Activated T-cell treated with anti-CD3 and anti-CD28 coated beads, Interleukin-2, amount 50 U/mL, for 48 hours (primary cell): ENCODE data around the gene ZFP3.
"Not testable (repeated sequence)": the region's sequence is repeated elsewhere in the genome, so short reads cannot be mapped to it uniquely, and the experiment has no call there.

Source experiments
- DNase-seq, 2 experiments: peaks; one replicate each; pipeline ENCODE4 v3.0.0-alpha.2; 2020

The ZFP3 gene

DNA sequence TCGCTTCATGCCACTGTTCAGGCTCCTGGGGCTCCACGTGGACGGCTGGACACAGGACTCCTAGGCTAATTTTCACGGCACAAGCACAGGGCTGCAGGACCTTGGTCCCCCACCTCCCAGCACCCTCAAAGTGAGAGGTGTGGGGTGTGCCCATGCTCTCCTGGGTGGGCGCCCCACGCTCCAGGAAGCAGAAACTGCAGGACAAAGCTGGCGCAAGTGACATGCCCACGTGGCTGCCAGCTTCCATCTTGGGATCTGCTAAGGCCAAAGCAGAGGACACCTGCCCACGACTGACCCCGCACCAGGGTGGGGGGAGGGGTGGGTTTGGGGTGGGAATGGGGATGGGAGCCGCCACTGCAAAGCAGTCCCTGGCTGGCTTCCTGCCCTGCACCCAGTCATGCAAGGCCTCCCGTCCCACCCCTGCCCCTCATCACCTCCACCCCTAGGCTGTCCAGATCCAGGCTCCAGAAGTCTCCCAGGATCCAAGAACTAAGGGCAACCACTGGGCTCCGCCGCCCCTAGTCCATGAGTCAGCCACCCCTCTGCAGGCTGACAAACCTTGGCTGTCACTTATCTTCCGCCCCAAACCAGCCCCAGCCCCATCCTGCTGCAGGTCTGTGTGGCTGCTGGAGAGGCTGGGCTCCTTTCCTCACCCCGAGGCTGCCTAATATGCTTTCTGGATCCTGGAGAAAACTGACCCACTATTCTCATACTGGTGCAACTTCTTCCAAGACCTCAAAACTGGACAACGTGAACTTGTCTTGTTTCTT lies 48.6 kb downstream of the ZFP3 start:
- peak in 1 of 2 experiments; percentile 7 for DNase-seq

DNA sequence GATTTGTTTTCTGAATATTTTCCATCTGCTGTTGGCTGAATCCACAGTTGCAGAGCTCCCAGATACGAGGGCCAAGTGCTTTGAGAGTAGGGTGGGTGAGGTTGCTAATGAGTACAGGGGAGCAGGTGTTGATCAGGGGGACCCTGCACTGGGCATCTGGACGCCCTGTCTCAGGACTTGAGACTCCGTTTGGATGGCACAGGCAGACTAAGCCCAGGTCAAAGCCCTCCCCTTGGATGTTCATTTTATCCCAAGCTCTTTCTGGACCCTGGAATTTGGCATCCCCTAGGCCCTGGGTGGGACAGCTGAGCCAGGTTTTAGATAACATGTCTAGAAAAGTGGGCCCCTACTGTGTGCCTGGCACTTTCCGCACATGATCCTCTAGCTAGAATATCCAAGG lies 49.6 kb downstream of the ZFP3 start:
- peak in 1 of 2 experiments; percentile 2 for DNase-seq

DNA sequence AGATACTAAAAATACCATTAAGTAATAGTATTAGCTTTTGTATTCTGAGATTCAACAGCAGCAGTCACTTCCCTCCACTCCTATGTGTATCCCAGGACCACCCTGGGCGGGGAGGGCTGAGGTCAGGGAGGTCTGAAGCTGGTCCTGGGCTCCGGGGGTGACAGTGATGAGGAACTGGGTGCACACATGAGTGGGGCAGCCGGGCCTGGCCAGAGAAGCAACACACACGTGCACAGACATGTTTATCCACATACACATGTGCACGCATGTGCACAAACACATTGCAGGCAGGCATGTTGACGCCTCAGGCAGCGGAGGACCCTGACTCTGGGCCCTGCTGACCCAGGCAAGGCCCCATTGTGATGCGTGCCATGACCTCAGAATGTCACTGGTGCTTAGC lies 50.1 kb downstream of the ZFP3 start:
- DNase-seq, result peak in 1 of 2 experiments; percentile 4

DNA sequence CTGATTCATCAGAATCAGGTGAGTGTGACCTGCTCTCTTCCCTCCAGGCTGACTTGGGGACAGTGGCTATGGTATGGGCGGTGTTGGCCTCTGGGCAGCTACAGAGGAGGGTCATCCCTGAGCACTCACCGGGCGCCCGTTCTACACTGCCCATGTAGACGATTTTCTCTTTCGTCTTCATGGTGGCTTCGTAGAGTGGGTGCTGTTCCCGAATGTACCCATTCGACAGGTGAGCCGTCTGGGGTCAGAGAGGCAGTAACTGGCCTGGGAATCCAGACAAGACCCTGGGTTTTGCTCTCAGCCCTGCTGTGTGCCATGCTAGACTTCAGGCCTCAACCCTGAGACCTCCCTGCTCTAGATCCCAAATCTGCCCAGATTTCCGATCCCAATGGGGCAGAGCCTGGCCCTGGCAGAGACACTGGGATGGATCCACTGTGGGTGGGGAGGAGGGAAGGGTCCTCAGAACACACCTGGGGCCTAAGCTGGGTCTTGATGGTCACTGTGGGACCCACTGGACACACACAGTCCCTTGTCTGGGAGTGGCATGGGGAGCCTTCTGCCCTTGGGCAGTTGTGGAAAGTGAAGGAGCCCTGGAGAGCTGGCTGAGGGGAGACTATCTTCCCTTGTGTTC lies 50.8 kb downstream of the ZFP3 start:
- DNase-seq, result peak in 1 of 2 experiments; percentile 2

DNA sequence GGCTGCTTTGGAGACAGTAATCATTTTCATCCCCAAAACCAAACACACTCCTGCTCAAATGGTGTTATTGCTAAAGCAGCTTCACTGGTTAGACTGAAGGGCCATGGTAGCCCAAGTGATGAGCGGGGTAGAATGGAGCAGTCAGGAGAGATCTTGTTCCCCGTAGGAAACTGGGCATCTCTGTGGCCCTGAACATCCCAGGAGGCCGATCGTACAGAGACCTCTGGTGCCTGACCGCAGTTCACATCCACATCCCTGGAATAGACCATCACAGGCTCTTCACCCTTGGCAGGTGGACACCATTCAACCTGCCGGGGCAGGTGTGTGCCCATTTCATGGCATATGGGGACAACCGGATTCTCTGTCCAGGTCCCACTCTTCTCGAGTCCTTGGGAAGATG lies 51.5 kb downstream of the ZFP3 start:
- DNase-seq, result peak in 1 of 2 experiments; percentile 9

DNA sequence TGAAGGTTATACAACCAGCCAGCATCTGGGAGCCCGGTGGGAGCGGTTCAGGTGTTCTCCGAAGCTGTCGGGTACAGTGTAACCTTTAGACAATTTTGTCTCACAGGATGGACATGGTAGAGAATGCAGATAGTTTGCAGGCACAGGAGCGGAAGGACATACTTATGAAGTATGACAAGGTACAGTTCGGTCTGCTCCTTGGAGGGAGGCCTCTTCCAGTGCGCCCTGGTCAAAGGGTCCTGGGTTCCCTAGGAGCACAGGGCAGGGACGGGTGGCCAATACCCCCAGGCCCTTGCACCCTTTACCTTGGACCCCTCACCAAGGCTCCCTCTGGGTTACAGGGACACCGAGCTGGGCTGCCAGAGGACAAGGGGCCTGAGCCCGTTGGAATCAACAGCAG lies 52.0 kb downstream of the ZFP3 start:
- DNase-seq, result peak in 1 of 2 experiments; percentile 11

DNA sequence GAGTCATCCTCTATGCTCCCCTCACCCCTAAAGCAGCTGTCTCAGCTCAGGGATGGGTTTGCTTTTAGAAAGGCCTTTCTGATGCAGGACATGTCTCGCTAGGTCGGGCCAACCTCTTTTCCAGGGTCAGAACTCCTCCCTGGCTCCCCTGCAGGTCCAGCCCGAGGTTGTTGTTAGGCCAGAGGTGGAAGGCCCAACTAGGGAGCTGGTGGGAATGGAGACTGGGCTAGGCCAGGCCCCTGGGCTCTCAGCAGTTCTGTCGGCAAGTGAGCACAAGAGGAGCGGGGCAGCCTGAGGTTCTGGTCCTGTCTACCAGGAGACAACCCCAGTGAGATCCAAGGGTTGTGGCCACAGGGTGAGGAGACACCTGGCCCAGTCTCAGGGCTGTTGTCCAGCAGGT lies 52.4 kb downstream of the ZFP3 start:
- DNase-seq, result peak in 1 of 2 experiments; percentile 10

DNA sequence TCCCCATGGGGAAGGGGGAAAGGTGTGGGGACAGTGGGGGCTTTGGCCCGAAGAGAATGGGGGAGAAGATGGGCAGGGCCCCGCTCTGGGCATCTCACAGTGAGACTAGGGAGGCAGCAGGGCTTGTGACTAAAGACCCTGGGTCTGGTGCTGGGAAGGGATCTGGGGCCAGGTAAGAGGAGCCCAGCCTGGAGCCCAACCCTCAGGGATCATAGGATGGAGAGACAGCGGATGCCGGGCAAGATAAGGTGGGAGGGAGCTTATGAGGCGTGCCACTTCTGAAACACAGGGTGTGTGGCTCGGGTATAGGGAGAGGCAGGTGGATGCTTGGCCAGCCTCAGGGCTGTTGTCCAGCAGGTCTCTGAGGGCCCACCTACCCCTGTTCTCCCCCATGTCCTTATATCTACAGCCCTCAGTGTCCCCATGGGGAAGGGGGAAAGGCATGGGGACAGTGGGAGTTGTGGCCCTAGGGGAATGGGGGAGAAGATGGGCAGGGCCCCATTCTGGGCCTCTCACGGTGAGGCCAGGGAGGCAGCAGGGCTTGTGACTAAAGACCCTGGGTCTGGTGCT lies 53.0 kb downstream of the ZFP3 start:
- DNase-seq, result no peak

DNA sequence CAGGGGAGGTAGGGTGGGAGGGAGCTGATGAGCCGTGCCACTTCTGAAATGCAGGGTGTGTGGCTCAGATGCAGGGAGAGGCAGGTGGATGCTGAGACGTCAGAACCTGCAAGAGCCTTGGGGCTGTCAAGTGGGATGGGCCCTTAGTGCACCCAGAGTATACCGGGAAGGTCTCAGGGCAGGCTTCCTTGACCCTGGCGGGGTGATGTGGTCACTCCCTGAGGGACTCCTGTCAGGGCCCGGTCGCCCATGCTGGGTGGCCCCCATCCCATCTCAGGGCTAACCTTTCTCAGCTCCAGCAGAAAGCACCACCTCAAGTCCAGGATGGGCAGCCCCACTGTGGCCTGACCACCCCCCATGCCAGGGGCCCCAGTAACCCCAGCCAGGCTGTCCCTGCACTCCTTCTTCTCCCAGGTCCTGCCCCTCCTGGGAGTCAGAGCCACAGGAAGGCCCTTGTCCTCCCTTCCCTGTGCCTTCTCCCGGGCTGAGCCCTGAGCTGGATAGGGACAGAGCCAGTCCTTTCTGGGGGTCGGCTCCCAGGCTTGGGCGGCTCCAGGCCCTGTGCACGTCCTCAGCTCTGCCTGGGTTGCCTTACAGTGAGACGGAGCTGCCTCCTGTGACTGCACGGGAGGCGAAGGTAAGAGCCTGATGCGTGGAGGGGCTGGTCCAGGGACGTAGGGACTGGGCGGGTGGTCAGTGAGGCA lies 53.7 kb downstream of the ZFP3 start:
- DNase-seq, result peak in 1 of 2 experiments; percentile 7

DNA sequence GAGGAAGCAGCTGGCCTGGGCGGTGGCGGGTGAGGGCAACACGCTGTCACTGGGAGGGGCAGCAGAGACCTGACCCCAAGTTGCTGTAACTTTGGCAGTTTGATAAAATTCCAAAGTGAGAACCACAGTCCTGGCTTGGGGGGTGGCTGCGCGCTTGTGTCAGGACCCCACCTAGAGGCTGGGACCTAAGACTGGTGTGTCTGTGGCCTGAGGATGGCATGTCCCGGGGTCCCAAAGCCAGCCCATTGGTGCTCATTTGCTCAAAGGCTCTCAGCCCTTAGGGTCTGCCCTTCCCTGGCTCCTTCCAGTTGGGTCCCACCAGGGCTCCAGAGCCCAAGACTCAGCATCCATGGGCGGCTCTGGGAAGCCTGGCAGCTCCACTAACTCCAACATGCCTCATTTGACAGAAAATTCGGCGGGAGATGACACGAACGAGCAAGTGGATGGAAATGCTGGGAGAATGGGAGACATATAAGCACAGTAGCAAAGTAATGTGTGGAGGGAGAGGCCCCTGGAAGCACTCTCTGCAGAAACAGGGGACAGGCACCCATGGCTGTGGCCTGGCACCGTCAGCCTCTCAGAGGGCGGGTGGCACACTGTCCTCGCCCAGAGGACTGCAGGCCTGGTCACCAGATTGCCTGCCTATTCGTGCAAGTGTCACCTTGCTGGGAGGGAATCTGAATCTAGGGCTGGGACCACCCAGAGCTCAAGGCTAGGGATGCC lies 54.4 kb downstream of the ZFP3 start:
- peak in 1 of 2 experiments; percentile 7 for DNase-seq

DNA sequence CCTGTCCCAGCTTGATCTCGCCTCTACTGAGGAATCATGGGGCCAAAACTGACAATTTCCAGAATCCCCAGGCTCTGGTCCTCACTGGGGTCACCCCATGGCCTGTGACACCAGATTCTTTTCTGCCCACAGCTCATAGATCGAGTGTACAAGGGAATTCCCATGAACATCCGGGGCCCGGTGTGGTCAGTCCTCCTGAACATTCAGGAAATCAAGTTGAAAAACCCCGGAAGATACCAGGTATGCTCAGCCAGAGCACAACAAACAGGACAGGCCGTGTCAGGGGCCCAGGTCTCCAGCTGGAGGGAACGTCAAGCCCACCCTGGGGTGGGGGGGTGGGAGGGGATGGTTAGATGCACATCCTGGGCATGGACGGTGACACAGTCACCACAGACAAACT lies 55.0 kb downstream of the ZFP3 start:
- DNase-seq, result no peak

DNA sequence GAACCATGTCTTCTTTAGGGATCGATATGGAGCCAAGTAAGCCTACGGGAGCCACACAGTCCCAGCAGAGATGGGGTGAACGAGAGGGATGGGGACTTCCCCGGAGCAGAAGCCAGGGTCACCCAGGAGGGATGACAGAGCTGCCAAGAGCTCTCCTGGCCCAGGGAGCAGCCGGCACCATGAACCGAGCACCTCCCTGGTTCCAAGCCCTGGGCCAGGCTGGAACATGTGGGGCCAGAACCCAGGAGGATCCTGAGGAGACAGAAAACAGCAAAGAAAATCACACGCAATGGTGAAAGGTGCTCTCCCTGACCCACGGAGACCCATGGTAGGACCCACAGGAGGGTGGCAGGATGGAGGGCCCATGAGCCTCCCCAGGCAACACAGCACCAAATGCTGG lies 55.7 kb downstream of the ZFP3 start:
- DNase-seq, result peak in 1 of 2 experiments; percentile 8

DNA sequence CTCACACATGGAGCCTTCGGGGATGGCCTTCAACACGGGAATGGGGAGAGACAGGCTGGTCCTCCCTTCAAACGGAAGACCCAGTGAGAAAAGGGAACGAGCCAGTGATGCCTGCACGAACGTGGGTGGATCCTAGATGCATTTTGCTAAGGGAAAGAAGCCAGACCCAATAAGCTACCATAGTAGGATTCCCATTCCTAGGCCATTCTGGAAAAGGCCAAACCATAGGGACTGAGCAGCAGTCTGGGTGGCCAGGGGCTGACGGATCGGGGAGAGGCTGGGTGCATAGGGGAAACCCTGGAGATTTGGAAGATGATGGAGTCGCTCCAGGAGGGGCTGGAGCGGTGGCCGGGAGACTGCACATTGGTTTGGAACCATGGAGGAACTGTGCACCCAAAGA lies 56.3 kb downstream of the ZFP3 start:
- peak in 1 of 2 experiments; percentile 5 for DNase-seq

DNA sequence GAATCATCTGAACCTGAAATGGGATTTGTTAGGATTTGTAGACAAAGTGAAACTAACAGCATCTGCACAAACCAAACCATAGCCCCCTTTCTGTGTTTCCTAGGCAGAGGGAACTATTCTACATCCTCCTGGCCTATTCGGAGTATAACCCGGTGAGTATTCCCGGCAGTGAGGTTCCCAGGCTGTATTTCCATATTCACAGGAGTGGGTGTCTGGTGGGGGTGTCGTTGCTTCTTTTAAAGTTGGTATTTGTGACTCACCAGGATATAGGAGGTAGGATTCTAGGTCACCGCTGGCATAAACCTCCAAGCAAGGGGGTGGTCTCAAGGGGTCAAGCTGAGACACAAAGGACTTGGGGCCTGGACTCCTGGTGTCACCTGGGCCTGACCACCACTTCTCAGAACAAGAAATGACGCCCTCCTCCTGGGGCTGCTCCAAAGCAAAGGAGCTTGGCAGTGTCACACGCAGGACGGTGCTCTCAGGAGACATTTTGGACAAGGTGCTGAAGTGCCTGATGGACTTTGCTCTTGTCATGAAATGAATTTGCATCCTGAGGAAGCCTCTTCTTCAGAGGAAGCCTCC lies 57.0 kb downstream of the ZFP3 start:
- not testable (repeated sequence) for DNase-seq

DNA sequence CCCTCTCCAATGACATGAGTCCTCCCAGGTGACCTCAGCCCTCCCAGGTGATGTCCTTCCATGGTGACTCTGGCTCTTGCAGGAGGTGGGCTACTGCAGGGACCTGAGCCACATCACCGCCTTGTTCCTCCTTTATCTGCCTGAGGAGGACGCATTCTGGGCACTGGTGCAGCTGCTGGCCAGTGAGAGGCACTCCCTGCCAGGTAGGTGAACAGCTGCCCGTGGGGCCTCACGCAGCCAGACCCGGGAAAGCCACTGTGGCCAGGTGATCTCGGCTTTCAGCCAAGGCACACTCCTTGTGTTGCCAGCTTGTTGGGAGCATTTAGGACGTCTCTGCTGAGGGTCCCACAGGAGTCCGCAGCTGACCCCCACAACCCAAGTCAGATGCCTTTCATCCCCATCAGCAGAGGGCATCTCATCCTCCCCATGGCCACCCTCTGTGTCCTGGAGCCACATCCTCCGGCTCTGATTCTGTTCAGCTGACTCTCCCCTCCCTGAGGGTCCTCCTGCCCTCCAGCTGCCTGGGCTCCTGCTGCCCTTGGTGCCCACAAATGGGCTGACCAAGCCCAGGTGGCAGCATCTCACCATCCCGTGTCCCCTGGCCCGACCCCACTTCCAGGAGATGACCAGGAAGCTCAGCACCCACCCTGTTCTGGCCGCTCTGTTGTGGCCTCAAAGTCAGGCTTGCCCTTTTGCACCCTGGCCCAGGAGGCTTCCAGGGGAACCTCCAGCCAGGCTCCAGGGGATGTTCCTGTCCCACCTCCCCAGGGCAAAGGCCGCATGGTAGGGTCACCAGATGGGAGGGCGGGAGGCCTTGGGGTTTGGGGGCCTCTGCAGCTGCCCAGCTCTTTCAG lies 57.7 kb downstream of the ZFP3 start:
- peak in 1 of 2 experiments; percentile 10 for DNase-seq

DNA sequence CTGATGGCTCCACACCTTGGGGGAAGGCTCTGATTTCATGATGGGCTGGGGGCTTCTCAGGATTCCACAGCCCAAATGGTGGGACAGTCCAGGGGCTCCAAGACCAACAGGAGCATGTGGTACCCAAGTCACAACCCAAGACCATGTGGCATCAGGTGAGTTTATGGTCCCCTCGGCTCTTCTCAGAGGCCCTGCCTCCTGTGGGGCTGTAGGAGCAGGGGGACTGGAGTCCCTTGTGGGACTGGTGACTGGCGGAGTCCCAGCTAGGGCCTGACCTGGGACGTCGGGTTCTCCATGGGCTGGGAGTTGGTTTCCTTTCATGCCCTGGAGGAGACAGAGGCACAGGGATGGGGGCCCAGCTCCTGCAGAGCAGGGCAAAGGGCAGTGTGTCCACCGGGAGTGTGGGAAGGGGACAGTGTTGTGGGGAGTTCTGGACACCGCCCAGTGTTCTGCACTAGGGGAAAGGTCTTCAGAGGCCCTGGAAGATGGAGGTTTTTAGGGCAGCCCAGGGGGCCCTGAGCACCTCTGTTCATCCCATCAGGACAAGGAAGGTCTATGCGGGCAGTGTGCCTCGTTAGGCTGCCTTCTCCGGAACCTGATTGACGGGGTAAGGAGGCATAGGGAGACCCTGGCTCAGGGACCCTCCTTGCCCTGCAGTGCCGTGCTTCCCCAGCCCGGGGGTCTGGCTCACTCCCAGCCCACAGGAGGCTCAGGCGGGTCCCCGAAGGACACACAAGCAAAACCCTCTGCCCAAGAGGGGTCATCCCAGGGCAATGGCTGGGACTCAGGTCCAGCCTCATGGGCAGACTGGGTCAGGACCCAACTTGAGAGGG lies 58.5 kb downstream of the ZFP3 start:
- DNase-seq, result peak in 1 of 2 experiments; percentile 10

DNA sequence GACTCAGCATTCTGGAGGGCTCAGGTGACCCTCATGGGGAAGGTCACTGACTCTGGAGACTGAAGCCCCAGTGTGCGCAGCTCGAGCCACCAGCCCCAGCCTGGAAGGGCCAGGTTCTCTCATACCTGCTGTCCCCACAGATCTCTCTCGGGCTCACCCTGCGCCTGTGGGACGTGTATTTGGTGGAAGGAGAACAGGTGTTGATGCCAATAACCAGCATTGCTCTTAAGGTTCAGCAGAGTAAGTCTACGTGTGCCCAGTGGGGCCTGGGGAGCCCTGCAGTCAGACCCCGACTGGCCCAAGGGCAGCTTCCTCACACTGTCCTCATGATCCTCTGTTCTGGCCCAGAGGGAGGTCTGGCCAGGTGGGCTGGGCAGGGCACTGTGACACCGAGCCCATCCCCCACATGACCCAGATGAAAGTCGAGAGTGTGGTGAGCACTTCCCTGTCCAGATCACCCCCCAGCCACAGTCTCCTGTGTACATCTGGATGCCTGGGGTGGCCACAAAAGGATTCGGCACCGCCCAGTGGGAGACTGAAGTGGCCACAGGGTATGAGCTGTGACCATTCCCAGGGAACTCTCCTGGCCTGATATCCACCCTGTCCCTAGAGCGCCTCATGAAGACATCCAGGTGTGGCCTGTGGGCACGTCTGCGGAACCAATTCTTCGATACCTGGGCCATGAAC lies 59.4 kb downstream of the ZFP3 start:
- DNase-seq, result peak in 1 of 2 experiments; percentile 13

DNA sequence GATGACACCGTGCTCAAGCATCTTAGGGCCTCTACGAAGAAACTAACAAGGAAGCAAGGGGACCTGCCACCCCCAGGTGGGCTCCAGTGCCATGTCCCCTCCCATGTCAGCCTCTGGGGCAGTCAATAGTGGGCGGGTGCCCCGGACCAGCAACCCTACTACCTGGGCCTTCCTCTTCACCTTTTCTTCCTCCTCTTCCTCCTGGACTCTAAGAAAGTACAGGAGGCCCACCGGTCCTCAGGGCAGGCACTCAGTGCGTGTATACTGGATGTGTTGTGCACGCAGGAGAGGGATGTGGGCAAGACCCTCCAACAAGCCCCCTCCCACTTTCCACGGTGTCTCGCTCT lies 59.9 kb downstream of the ZFP3 start:
- not testable (repeated sequence) for DNase-seq

DNA sequence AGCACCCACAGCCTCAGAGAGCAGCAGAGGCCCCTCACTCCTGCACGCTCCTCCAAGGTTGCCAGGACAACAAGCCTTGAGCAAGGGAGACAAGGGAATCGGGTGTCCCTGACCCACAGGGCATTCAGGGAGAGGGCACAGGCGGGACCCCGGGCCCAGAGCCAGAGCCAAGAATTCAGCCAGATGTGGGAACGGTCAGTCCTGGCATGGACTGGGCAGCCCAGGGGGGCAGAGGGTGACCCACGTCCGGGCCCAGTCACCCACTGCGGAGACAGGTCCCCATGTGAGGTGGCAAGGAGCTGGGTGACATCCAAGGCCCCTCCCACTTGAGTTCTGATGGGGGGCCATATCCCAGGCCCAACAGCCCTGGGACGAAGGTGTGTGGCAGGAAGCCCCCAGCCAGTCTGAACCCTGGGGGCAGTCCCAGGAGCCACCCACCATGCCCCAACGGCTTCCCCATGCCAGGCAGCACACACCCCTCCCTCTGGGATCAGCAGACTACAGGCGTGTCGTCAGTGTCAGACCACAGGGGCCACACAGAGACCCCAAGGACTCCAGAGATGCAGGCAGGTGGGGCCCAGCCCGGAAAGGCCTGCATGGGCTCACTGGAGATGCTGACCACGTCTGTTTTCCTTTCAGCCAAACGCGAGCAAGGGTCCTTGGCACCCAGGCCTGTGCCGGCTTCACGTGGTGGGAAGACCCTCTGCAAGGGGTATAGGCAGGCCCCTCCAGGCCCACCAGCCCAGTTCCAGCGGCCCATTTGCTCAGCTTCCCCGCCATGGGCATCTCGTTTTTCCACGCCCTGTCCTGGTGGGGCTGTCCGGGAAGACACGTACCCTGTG lies 60.6 kb downstream of the ZFP3 start:
- no peak for DNase-seq
